ENCODE measurements around the gene ENG. TPM values are rescaled to one million over a fixed set of nuclear protein-coding genes. Genes with fewer than 3 reads are reported as not detected.

Gene ENG
- total RNA-seq, 1 experiment from 2014 or later, result 29.9 TPM

DNA sequence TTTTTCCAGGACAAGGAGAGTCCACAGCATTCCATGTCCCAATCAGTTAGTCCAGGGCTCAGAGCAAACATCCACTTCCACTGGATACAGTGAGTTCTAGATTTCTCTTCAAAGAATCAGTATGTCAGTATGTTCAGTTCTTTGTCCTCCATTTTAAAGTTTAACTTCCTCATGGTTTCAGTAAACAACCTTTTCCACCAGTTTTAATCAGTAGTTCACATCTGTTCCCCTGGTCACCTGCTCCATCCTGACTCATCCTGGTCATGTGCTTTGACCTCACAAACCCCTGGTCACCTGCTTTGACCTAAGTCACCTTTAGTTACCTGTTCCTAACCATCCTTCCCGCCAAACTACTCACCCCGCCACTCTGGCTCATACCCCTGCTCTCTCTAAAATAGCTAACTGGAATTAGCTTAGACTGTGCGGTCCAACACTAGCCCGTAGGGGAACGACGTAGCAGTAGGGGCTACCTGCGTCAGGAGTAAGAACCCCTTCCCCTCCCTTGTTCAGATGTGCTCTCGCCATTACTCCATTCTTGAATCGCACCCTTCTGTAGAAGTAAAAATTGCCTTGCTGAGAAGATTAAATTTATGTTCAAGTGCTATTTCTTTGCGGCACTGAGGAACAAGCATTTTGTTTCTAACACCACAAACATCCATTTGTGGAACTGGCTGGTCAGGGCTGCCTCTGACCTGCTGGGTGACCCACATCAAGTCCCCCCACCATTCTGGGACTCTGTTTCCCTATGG, 5.5 kb downstream of the ENG start:
- ChIA-PET CTCF (no interaction called here), POLR2A (ENCODE audit: low non-redundant PET) (no interaction called here)
- Histone ChIP-seq H3K4me3 (ENCODE audit: low read depth, low read length, poor library complexity, severe bottlenecking) (no peak overlapping the region), H3K27me3 (replicated peaks; ENCODE audit: insufficient read depth, low read depth, low read length, poor library complexity) (no peaks in the 10 kb centered on the region), H3K9me3 (ENCODE audit: low read depth, low read length, poor library complexity, severe bottlenecking) (peaks cover 7% of the 10 kb centered on the region), H3K4me1 (ENCODE audit: insufficient read depth, low read length, poor library complexity, severe bottlenecking) (peaks cover 13% of the 10 kb centered on the region), H3K36me3 (ENCODE audit: insufficient read depth, low read length, poor library complexity, severe bottlenecking) (no peaks in the 10 kb centered on the region), H3K27ac (ENCODE audit: low read depth, low read length, poor library complexity, severe bottlenecking) (no peak overlapping the region)
- TF ChIP-seq EZH2 (IDR thresholded peaks at IDR 0.05; ENCODE audit: borderline replicate concordance, low read depth, low read length, poor library complexity, severe bottlenecking), result no peak
- TF ChIP-seq, protein P1, sequence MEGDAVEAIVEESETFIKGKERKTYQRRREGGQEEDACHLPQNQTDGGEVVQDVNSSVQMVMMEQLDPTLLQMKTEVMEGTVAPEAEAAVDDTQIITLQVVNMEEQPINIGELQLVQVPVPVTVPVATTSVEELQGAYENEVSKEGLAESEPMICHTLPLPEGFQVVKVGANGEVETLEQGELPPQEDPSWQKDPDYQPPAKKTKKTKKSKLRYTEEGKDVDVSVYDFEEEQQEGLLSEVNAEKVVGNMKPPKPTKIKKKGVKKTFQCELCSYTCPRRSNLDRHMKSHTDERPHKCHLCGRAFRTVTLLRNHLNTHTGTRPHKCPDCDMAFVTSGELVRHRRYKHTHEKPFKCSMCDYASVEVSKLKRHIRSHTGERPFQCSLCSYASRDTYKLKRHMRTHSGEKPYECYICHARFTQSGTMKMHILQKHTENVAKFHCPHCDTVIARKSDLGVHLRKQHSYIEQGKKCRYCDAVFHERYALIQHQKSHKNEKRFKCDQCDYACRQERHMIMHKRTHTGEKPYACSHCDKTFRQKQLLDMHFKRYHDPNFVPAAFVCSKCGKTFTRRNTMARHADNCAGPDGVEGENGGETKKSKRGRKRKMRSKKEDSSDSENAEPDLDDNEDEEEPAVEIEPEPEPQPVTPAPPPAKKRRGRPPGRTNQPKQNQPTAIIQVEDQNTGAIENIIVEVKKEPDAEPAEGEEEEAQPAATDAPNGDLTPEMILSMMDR (conservative IDR thresholded peaks at IDR 0.05; ENCODE audit: low read depth, low read length), result no peak
- no TSS peak for BruUV-seq (replicated peaks)
- intact Hi-C loops (cut with micrococcal nuclease; ENCODE audit: unreplicated experiment), result no loop called here
- DNase-seq (ENCODE audit: low spot score), result no peak

DNA sequence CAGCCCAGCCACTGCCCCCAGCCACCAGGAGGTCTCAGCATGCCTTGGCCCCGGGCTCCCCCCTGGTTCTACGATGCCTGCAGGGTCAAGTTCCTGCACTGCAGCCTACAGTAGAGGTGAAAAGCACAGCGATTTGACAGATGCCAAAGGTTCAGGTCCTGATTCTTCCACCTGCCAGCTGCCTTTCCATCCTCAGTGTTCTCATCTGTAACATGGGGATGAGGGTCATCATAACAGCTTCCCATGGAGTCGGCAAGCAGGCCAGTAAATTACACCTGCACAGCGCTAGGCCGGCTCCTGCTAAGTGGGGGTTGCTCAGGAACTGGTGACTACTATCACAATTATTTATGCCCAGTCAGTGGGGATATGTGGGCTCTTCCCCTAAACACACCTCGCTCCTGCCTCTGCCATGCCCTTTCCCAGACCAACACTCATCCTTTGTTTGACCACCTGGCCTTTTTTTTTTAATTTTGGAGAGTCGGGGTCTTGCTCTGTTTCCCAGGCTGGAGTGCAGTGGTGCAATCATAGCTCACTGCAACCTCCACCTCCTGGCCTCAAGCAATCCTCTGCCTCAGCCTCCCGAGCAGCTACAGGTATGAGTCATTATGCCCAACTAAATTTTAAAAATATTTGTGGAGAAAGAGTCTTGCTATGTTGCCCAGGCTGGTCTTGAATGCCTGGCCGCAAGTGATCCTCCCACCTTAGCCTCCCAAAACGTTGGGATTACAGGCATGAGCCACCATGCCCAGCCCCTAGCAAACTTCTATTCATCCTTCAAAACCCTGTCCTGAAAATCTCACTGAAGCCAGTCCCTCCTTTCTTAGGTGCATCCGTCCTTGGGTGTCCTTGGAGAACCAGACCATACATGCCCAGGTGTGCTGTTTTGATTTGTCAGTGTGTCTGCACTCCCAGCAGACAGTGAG, 6.4 kb downstream of the ENG start:
- H3K9me3 ChIP-seq (ENCODE audit: low read depth, low read length, poor library complexity, severe bottlenecking), result peaks cover 7% of the 10 kb centered on the region
- peaks cover 5% of the 10 kb centered on the region for H3K4me1 ChIP-seq (ENCODE audit: insufficient read depth, low read length, poor library complexity, severe bottlenecking)
- ChIA-PET CTCF (no interaction called here), POLR2A (ENCODE audit: low non-redundant PET) (no interaction called here)
- H3K36me3 ChIP-seq (ENCODE audit: insufficient read depth, low read length, poor library complexity, severe bottlenecking), result no peaks in the 10 kb centered on the region
- H3K27me3 ChIP-seq (replicated peaks; ENCODE audit: insufficient read depth, low read depth, low read length, poor library complexity), result no peaks in the 10 kb centered on the region
- H3K4me3 ChIP-seq (ENCODE audit: low read depth, low read length, poor library complexity, severe bottlenecking), result no peak overlapping the region
- no peak overlapping the region for H3K27ac ChIP-seq (ENCODE audit: low read depth, low read length, poor library complexity, severe bottlenecking)
- intact Hi-C loops (cut with micrococcal nuclease; ENCODE audit: unreplicated experiment), result no loop called here
- TF ChIP-seq, protein P1 (conservative IDR thresholded peaks at IDR 0.05; ENCODE audit: low read depth, low read length), result no peak
- no peak for TF ChIP-seq EZH2 (IDR thresholded peaks at IDR 0.05; ENCODE audit: borderline replicate concordance, low read depth, low read length, poor library complexity, severe bottlenecking)
- BruUV-seq (replicated peaks), result no TSS peak
- no peak for DNase-seq (ENCODE audit: low spot score)

DNA sequence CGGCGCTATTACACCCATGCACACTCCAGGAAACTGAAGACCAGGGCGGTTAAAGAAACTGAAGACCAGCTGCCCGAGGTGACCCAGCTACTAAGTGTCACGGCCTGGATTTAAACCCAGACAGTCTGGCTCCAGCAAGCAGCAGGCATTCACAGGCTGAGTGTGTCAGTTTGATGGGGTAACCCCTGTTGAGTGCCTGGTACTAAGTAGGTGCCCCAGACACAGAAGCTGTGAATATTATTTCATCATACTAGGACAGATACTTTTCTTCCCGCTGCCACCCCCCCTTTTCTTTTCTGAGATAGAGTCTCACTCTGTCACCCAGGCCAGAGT, 7.3 kb downstream of the ENG start:
- intact Hi-C loops (cut with micrococcal nuclease; ENCODE audit: unreplicated experiment), result no loop called here
- POLR2A ChIA-PET (ENCODE audit: low non-redundant PET), result interaction anchor here (0.7 kb wide), 1 partner anchor 213 kb away, joined by 3 read pairs; no protein-coding TSS in a partner anchor
- Histone ChIP-seq H3K27ac (ENCODE audit: low read depth, low read length, poor library complexity, severe bottlenecking) (no peak overlapping the region), H3K9me3 (ENCODE audit: low read depth, low read length, poor library complexity, severe bottlenecking) (peaks cover 7% of the 10 kb centered on the region), H3K36me3 (ENCODE audit: insufficient read depth, low read length, poor library complexity, severe bottlenecking) (no peaks in the 10 kb centered on the region), H3K4me3 (ENCODE audit: low read depth, low read length, poor library complexity, severe bottlenecking) (no peak overlapping the region), H3K4me1 (ENCODE audit: insufficient read depth, low read length, poor library complexity, severe bottlenecking) (no peaks in the 10 kb centered on the region), H3K27me3 (replicated peaks; ENCODE audit: insufficient read depth, low read depth, low read length, poor library complexity) (no peaks in the 10 kb centered on the region)
- no peak for DNase-seq (ENCODE audit: low spot score)
- BruUV-seq (replicated peaks), result no TSS peak
- no peak for TF ChIP-seq EZH2 (IDR thresholded peaks at IDR 0.05; ENCODE audit: borderline replicate concordance, low read depth, low read length, poor library complexity, severe bottlenecking)
- TF ChIP-seq, protein P1 (conservative IDR thresholded peaks at IDR 0.05; ENCODE audit: low read depth, low read length), result no peak
- CTCF ChIA-PET, result no interaction called here

Measured in A673 (cell line).